Left kidney (tissue), 2 donors: ENCODE measurements around the gene DGCR6L. TPM values are rescaled to one million over a fixed set of nuclear protein-coding genes. Genes with fewer than 3 reads are reported as not detected.
"Not testable (repeated sequence)": the region's sequence is repeated elsewhere in the genome, so short reads cannot be mapped to it uniquely, and the experiment has no call there.

Experiments
- DNase-seq: peaks from one replicate; pipeline ENCODE4 v3.0.0-alpha.2; 2013
- polyA plus RNA-seq: library from polyadenylated mRNA; unstranded; fragments of 120-200 nt; gene quantifications from one replicate; pipeline ENCODE4 v1.2.1, GENCODE V29; 2013; ENCODE audit not compliant: insufficient read length

Gene DGCR6L
- polyA plus RNA-seq, 1 donor = 44.7 TPM

- peak; percentile 14 for DNase-seq
Measured at GRCh38 chr22:20292673-20293232, 27.1 kb downstream of the DGCR6L start.

DNA sequence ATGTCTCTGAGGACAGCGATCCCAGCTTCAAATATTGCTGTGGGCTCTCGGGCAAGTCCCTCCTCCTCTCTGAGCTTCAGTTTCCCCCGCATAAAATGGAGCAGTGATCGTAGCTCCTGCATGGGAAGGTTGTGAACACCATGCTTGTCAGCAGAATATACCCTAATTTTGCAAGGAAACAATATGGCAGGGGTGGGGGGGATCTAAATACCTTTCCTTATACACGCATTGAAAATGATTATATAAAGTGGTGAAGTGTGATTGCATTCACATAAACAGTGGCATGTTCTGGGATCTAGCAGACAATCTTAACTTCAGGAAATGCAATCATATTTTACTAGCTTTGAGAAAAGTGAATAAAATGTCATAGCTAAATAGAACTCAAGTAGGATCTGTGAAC, 27.8 kb downstream of the DGCR6L start:
- no peak for DNase-seq

GRCh38 chr22:20291604-20292063, 28.2 kb downstream of the DGCR6L start:
- no peak for DNase-seq

DNA sequence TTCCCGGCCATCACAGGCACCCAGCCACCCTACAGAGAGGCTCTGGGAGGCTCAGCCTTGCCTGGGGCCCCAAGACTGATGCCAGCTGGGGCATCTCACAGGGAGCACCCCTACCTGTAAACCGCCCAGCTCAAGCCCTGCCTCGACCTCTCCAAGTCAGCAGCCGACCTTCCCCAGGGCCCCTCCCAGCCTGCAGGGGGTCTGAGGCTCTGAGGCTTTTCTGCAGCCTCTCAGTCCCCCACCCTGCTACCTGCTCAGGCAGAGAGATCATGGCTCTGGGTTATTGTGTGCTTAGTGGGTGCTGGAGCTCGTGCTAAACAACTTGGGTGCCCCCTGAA, 28.6 kb downstream of the DGCR6L start:
- no peak for DNase-seq

GRCh38 chr22:20290578-20291248, 29.1 kb downstream of the DGCR6L start:
- no peak for DNase-seq

- no peak for DNase-seq
Measured at GRCh38 chr22:20290045-20290392, 29.8 kb downstream of the DGCR6L start.

- DNase-seq = not testable (repeated sequence)
Measured at GRCh38 chr22:20289182-20290044, 30.4 kb downstream of the DGCR6L start.

- not testable (repeated sequence) for DNase-seq
Measured at GRCh38 chr22:20286784-20287423, 33.0 kb downstream of the DGCR6L start.

DNA sequence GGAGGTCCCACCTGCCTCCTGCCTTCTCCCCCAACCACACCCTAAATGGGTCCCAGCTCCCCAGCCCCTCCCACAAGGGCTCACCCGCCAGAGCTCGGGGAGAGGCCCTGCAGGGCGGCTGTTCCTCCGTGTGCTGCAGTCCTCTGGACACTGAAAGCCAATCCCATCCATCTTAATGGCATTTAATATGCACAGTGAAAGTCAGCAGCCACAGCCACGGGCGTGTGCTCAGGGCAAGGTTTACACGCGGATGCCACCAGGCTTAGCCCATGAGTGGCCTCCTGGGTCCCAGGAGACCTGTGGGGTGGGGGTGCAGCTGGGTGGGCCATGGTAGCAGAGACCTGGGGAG, 33.6 kb downstream of the DGCR6L start:
- not testable (repeated sequence) for DNase-seq

DNA sequence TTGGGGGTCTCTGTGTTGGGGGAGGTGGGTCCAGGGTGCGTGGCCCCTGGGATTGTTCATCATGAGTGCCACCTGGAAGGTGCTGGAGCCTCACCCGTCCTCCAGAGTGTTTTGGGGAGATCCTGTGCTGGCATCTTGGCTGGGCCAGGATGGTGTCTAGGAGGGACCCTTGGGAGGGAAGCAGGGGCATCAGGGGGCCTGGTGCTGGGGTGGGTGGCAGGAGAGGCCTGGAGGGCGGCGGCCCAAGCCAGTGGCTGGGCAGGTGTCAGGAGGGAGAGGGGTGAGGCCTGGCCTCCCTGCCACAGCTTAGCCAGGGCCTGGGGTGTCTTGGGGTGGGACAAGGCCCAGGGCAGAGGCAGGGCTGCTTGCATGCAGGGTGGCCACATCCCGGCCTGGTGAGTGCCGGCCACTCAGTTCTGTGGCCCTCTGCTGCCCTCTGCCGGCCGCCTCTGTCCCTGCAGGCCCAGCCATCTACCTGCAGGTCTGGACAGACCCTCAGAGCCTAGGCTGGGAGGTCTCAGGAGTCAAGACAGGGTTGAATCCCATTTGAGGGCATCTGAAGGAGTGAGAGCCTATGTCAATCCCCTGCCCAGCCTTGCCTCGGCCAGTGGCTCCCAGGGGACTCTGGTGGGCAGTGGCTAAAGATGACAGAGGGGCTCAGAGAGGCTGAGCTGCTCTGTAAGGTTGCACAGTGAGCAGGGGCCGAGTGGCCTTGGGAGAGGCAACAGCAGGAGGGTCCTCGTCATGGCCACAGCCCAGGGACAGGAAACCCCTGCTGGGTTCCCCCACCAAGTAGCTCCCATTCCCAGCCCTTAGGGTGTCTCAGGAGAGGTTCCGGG, 34.2 kb downstream of the DGCR6L start:
- peak; percentile 25 for DNase-seq

DNA sequence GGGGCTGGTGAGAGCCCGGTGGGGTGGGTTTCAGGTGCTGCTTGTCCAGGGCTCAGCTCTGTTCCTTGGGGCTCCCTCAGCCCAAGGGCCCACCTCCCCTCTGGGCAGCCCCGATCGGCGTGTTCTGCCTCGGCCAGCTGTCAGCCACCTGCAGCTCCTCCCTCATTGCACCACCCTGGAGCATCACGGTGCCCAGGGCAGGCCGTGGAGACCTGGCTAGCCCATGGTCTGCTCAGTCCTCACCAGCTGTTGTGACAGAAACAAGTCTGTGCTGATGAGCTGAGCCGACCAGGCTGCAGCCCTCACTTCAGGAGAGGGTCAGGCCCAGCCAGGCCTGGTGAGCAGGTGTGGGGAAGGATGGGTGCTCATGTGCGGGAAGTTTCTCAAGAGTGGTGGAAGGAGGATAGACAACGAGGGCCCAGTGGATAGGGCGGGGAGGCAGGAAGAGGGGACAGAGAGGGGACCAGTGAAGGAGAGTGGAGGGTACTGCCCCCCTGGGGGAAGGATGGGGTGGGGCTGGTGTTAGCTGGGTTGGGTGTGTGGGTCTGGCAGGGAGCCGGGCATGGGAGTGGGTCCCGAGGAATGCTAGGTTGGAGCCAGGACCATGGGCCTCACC, 35.3 kb downstream of the DGCR6L start:
- no peak for DNase-seq

DNA sequence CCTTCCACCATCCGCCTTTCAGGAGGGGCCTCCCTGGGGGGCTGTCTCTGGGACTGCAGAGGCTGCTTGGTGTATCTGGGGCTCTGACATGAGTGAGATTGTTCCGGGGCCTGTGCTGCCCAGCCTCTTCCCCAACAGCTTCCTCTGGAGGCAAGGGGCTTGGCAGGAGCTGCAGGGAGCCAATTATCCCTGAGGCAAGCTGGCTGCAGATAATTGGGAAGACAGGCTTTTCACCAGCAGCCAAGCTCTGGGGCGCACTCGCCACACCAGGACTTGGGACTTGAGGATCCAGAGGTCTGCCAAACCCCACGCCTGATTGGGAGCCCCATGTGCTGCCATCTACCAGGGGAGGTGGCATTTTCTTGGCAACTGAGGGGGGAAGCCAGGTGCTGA, 36.2 kb downstream of the DGCR6L start:
- DNase-seq = no peak

DNA sequence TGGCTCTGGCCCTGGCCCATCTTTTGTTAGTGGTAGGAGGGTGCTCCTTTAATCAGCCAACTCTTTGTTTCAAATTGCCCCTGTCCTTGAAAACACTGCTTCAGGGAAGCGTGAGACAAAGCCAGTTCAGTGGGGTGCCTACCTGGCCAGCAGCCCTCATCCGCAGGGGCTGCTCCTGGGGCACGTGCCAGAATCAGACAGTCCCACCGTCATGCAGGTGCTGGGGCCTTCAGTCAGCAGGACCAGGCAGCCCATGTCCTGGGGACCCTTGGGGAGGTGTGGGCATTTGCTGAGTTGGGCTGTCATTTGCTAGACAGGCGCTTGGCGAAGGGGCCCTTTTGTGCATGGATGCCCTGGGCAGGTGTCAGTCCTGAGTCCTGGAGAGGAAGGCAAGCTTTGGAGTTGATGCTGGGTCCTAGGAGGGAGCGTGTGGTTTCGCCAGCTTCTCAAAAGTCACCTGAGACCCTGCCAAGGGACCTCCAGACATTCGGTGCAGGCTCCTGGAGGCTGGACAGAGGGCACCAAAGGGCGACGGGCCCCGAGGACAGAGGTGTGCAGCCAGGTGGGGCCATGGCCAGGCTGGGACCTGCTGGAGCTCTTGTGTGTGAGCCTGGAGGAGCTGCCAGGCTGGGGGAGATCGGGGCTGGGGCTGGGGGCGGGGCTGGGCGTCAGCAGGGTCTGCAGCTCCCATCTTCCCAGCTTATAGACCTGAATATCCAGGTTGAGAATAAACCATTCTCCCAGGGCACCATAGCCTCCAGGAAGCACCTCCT, 36.8 kb downstream of the DGCR6L start:
- no peak for DNase-seq

DNA sequence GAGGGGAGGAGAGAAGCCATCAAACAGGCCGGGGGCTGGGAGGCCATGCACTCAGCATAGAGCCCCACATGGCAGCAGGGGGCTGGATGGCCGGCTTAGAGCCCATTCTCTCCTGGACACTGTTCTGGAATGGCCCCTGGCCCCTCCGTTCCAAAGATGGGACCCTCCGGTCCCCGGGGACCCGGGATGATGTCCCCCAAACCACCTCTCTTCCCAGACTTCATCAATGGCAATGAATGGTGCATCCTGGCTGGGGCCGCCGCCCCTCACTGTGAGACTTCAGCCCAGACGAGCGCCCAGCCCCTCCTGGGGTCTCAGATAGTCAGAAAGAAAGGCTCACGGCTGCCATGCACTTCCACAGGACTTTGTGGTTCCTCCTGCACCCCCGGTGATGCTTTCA, 38.0 kb downstream of the DGCR6L start:
- DNase-seq = no peak

DNA sequence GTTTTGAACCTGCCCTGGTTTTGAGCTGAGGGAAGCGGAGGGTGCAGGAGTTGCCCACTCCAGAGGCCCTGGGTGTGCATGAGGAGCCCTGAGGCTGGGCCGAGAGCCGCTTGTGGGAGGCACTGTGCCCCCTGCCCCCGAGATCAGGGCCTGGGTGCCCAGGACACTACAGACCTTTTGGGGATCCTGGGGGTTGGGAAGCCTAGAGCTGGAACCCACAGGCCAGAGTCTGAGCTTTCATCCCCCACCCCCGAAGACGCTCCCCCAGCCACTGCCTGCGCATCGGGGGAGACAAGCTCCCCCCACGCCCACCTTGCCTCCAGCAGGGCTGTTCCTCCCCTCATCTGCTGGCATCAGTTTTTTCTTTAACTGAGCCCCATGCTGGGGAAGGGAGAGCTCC, 38.4 kb downstream of the DGCR6L start:
- DNase-seq = not testable (repeated sequence)

DNA sequence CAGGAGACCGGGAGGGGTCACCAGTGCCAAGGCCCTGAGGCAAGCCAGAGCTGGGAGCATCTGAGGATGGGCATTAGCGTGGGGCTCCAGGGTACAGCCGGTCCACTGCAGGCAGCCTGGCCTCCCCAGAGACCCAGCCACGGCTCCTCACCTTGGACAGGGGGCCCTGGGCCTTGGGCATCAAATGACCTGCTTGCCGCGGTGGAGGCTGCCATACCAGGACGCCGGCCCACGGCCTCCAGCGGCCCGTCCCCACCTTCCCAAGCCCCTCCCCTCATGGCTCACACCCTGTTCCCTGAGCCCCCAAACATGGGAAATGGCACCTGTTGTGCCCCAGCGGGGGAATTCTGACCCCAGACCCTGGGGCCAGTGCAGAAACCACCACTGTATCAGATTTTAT, 39.0 kb downstream of the DGCR6L start:
- no peak for DNase-seq

DNA sequence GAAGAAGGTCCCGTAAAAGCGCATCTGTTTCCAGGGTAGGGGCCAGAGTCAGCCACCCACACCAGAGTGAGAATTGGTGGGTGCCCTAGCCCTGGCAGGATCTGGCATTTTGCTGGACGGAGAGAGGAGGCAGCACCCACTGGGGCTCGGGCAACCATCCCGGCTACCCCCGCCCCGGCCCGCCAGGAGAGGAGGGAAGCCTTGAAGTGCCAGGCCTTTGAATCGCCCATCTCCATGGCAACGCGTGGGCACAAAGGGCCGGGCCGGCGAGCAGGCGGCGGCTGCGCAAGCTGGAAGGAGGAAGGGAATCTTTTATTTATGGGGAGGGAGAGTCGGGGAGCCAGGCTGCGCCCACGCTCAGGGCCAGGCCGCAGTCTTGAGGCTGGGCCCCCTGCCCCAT, 39.7 kb downstream of the DGCR6L start:
- not testable (repeated sequence) for DNase-seq

GRCh38 chr22:20279662-20280134, 40.2 kb downstream of the DGCR6L start:
- no peak for DNase-seq

GRCh38 chr22:20278726-20279490, 41.0 kb downstream of the DGCR6L start:
- not testable (repeated sequence) for DNase-seq
